Measurements from ENCODE around the gene NDUFA11.

NDUFA11 gene

GRCh38 chr19:5926641-5927440 lies 23.3 kb upstream of the NDUFA11 start:
- H3K4me3 ChIP-seq (ENCODE audit: control insufficient read depth, low read depth, low read length) = no peak overlapping the region
- peak; percentile 83 for DNase-seq (ENCODE audit: low read depth)
- TF ChIP-seq CTCF (IDR thresholded peaks at IDR 0.05; ENCODE audit: control insufficient read depth, insufficient read depth, low read depth, low read length, missing control alignments) = no peak

DNA sequence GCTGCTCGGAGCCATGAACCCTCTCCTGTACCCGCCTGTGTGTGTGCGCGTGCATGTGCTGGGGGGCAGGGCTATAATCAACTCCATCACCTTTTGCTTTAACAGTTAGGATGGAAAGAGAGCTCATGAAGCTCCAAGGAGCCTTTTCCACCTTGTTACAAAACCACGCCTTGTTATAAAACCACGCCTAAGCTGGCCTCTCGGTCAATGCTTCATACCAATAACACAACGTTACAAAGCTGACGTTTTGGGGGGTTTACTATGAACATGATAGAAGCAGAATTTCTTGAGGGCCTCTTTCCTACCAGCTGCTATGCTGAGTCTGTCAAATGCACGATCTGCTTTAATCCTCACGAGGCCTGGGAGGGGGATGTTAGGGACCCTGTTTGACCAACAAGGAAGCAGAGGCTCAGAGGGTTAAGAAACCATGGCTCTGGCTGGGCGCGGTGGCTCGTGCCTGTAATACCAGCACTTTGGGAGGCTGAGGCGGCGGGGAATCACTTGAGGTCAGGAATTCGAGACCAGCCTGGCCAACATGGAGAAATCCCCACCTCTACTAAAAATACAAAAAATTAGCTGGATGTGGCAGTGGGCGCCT lies 22.3 kb upstream of the NDUFA11 start:
- DNase-seq (ENCODE audit: low read depth) = no peak
- no peak for TF ChIP-seq CTCF (IDR thresholded peaks at IDR 0.05; ENCODE audit: control insufficient read depth, insufficient read depth, low read depth, low read length, missing control alignments)
- H3K4me3 ChIP-seq (ENCODE audit: control insufficient read depth, low read depth, low read length) = no peak overlapping the region

DNA sequence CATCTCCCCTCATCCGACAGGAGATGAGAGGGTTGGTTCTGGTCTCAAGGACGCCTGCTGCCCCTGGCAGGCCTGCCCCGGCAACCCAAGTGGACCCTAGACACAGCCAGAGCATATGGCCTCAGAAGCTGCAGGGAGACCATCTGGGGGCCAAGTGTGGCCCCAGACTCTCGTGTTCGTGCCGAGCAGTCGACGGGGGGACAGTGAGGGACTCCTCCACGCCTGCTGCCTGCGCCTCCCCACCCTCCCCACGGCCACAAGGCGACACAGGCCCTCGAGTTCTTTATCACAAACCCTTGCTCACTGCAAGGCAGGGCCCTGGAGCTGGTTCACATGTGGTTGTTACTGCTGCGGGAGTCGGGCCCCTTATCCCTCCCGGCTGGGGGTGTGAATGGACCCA lies 19.8 kb upstream of the NDUFA11 start:
- DNase-seq (ENCODE audit: low read depth) = no peak
- H3K4me3 ChIP-seq (ENCODE audit: control insufficient read depth, low read depth, low read length) = no peak overlapping the region

GRCh38 chr19:5922161-5922545 lies 18.6 kb upstream of the NDUFA11 start:
- no peak overlapping the region for H3K4me3 ChIP-seq (ENCODE audit: control insufficient read depth, low read depth, low read length)
- DNase-seq (ENCODE audit: low read depth) = no peak
- TF ChIP-seq CTCF (IDR thresholded peaks at IDR 0.05; ENCODE audit: control insufficient read depth, insufficient read depth, low read depth, low read length, missing control alignments) = no peak

More for the DNA sequence above, 19.8 kb upstream of the NDUFA11 start:
- no peak for TF ChIP-seq CTCF (IDR thresholded peaks at IDR 0.05; ENCODE audit: control insufficient read depth, insufficient read depth, low read depth, low read length, missing control alignments)

- no peak overlapping the region for H3K4me3 ChIP-seq (ENCODE audit: control insufficient read depth, low read depth, low read length)
- no peak for TF ChIP-seq CTCF (IDR thresholded peaks at IDR 0.05; ENCODE audit: control insufficient read depth, insufficient read depth, low read depth, low read length, missing control alignments)
- no peak for DNase-seq (ENCODE audit: low read depth)
Observed at GRCh38 chr19:5921516-5922160, 18.0 kb upstream of the NDUFA11 start.

GRCh38 chr19:5918463-5919079 lies 15.0 kb upstream of the NDUFA11 start:
- no peak for TF ChIP-seq CTCF (IDR thresholded peaks at IDR 0.05; ENCODE audit: control insufficient read depth, insufficient read depth, low read depth, low read length, missing control alignments)
- no peak overlapping the region for H3K4me3 ChIP-seq (ENCODE audit: control insufficient read depth, low read depth, low read length)
- DNase-seq (ENCODE audit: low read depth) = no peak
